Measurements from ENCODE around the gene PSMD10. TPM values are rescaled to one million over a fixed set of nuclear protein-coding genes. Genes with fewer than 3 reads are reported as not detected.

Gene PSMD10
- total RNA-seq, 1 experiment from 2014 or later: 121 TPM

- peak; percentile 54 for DNase-seq (ENCODE audit: low read depth)
These were observed 18.6 kb downstream of the PSMD10 start for GRCh38 chrX:108072746-108073145.

DNA sequence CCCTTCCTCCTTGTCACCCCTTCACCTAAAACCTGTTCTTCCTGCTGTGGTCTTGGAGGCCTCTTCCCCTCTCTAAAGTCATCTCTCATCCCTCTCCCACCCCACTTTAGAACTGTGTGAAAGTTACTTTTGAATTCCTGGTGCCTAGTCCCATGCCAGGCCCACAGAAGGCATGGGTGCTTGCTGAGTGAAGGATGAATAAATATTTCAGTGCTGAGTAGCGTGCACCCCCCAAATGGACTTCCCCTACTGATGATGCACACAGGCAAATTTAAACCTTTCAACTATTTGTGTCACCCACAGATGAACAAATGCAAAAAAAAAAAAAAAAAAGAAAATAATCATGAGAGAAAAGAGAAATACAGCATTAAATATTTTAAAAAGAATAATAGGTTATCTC is 19.8 kb downstream of the PSMD10 start:
- DNase-seq (ENCODE audit: low read depth): peak; percentile 3

- peak; percentile 43 for DNase-seq (ENCODE audit: low read depth)
These were observed 20.5 kb downstream of the PSMD10 start for GRCh38 chrX:108070891-108071290.

DNA sequence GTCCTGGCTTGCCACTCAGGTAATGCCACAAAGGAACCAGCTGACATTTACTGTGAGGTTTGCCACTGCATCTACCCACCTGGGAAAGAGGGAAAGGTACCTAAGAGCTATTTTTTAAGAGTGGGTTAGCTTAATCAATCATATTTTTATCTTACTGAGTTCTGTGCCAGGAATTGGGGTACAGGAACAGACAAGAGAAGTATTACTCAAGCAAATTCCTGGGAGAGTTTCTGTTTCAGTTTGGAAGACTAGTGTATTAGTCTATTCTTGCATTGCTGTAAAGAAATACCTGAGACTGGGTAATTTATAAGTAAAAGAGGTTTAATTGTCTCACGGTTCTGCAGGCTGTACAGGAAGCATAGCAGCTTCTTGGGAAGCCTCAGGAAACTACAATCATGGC is 23.2 kb downstream of the PSMD10 start:
- no peak for DNase-seq (ENCODE audit: low read depth)

GRCh38 chrX:108064613-108065012 is 26.7 kb downstream of the PSMD10 start:
- DNase-seq (ENCODE audit: low read depth): no peak

DNA sequence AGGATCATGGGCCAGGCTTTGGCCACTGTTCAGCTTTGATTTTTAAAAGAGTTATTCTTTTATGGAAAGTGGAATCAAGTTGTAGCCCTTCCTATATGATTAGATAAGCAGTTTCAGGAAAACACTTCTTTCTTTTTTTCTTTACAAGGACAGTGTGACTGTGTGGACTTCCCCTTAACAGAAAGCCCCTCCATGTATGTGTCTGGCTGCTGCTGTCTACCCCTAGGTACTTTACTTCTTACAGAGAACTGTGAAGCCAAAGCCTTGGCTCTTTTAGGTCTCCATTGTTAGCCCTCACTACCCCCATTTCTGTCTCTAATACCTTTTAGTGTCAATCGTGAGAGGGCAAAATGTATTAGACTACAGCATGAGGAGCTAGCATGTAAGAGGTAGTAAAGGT is 27.3 kb downstream of the PSMD10 start:
- DNase-seq (ENCODE audit: low read depth): no peak

DNA sequence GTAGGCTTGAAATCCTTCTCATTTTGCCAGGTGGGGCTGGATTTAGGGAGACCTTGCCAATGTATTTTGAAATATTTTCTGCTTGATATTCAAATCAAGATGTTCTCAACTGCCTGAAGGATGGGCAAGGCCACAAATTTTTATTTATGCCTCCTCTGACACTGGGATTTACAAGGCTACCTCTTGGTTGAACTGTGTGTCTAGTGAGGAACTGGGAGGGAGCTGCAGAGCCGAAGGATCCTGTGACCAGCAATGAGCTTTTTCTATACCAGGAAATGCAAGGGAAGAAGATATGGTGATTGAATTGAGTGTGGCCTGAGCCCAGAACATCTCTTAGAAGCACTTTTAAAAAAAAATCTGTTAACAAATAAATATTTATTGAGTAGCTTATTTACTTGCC is 31.5 kb downstream of the PSMD10 start:
- DNase-seq (ENCODE audit: low read depth): no peak

- no peak for DNase-seq (ENCODE audit: low read depth)
These were observed 35.8 kb downstream of the PSMD10 start for GRCh38 chrX:108055546-108055945.

DNA sequence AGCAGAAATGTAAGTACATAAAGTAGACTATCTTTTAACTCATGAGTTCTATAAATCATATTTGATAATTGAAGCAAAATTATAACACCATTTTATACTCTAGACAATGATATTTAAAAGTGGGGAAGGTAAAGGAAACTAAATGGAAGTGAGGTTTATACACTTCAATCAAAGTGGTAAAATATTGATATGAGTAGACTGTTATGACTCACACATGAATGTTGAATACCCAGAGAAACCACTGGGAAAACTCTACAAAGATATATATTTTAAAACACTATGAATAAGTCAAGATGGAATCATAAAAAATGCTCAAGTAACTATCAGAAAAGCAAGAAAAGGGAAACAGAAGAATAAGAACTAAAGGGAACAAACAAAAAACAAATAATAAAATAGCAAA is 38.1 kb downstream of the PSMD10 start:
- no peak for DNase-seq (ENCODE audit: low read depth)

DNA sequence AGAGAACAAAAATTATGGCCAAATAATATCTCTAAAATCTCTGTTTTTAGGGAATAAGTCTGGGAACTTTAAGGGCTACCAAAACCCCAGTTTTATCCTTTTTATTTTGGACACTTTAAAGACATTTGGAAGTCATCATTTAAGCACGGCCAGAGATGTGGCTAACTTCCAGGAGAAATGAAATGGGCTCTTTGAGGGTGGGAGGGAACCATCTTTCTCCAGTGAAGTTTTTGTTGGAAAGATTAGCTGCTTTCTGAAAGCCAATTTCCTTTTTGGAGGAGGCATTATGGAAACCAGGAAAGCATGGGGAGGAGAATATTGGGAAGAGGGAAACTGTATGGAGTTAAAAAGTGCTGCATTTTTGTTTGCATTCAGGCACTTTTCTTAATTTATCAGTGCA is 41.7 kb downstream of the PSMD10 start:
- DNase-seq (ENCODE audit: low read depth): no peak

GRCh38 chrX:108044554-108045256 is 46.6 kb downstream of the PSMD10 start, which contains the start of gene VSIG1:
Gene VSIG1 (plus strand): TSS chrX:108045065. CDS start chrX:108045131, 66 bp downstream.
- DNase-seq (ENCODE audit: low read depth): no peak

DNA sequence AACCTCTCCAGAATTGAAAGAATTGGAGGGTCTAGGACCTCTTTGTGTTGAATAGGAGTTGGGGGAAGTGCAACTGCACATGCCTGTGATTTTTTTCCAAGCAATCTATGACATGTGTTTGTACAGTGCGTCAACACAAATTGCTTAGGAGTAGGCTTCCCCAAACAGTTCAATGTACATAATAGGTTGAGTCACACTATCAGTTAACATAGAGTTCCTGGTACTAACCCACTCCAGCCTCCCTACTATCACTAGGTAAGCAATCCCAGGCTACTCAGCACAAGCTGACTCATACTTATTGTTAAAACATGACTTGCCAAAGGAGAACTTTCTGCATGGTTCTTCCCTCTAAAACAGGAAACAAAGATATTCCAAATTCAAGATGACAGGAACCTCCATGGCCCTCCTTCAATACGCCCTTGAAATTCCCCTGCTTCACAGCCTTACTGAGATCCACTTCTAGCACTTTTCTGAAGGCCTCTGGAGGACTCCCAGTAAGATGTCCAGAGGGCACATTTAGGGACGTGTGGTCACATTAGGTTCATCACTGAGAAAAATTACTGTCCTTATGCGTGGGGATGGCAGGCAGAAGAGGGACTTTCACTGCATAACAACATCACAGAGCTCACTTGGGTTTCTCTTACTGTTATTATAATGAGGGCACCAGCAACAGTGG is 54.9 kb downstream of the PSMD10 start:
- DNase-seq (ENCODE audit: low read depth): peak; percentile 79

DNA sequence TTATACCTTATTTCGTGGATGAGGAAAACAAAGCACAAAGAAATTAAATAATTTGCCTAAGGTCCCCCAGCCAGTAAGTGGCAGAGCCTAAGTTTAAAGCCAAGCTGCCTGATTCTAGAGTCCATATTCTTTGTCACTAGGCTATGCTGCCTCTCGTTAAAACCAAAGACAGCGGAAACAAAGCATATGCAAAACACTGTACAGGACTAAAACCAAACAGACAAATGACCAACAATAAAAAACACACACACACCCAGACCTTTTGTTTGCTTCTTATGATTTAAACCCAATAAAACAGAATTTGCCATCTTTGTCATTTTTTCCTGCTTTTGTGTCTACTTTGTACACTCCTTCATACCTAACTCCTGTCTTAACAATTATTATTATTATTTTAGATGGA is 56.6 kb downstream of the PSMD10 start:
- no peak for DNase-seq (ENCODE audit: low read depth)

Other genes starting within 250 kb of the PSMD10 start
- not detected in 2 replicates for gene TEX13B, start 109.2 kb downstream of the PSMD10 start, total RNA-seq (2014; rRNA removed; shearing (Covaris generic))
- gene VSIG1, start 46.5 kb downstream of the PSMD10 start, total RNA-seq (2014; rRNA removed; shearing (Covaris generic)): 0.18 and 0.40 TPM in 2 replicates
- gene ATG4A, start 236 bp upstream of the PSMD10 start, total RNA-seq (2014; rRNA removed; shearing (Covaris generic)): 12.9 and 17.1 TPM in 2 replicates